Astrocyte (in vitro differentiated cells and primary cell): ENCODE measurements around the gene MAVS. TPM values are rescaled to one million over a fixed set of nuclear protein-coding genes. Genes with fewer than 3 reads are reported as not detected.

Experiments used
- DNase-seq: peaks from one replicate; pipeline ENCODE4 v3.0.0-alpha.2; 2010; ENCODE audit warnings: low read depth
- FAIRE-seq: peaks from 2 replicates; lab custom pipeline; 2011; peaks lifted over from hg19 to GRCh38; lab: Jason Lieb, UNC
- H2AFZ ChIP-seq: 2 replicates; pipeline ENCODE4 v1.6.0; 2012; ENCODE audit warnings: low read depth, low read length, inconsistent platforms
- H3K27ac ChIP-seq: 2 replicates; pipeline ENCODE4 v1.5.1; 2011; ENCODE audit warnings: low read depth, low read length, inconsistent platforms
- H3K27me3 ChIP-seq: 2 replicates; pipeline ENCODE4 v1.6.0; 2011; ENCODE audit warnings: low read length, inconsistent platforms; ENCODE audit not compliant: insufficient read depth
- H3K36me3 ChIP-seq: 2 replicates; pipeline ENCODE4 v1.5.1; 2011; ENCODE audit warnings: low read length, inconsistent platforms; ENCODE audit not compliant: insufficient read depth
- H3K4me1 ChIP-seq: 2 replicates; pipeline ENCODE4 v1.5.1; 2011; ENCODE audit warnings: low read length, inconsistent platforms; ENCODE audit not compliant: insufficient read depth
- H3K4me2 ChIP-seq: 2 replicates; pipeline ENCODE4 v1.6.0; 2012; ENCODE audit warnings: low read length, inconsistent platforms
- H3K4me3 ChIP-seq: 2 replicates; pipeline ENCODE4 v1.5.1; 2011; ENCODE audit warnings: low read depth, mild to moderate bottlenecking, low read length, inconsistent platforms; ENCODE audit not compliant: insufficient read depth
- H3K79me2 ChIP-seq: 2 replicates; pipeline ENCODE4 v1.6.0; 2012; ENCODE audit warnings: mild to moderate bottlenecking, low read length, inconsistent platforms; ENCODE audit not compliant: insufficient read depth
- H3K9ac ChIP-seq: 2 replicates; pipeline ENCODE4 v1.6.0; 2012; ENCODE audit warnings: mild to moderate bottlenecking, low read length, inconsistent platforms
- H3K9me3 ChIP-seq: 2 replicates; pipeline ENCODE4 v1.5.1; 2012; ENCODE audit warnings: low read depth, mild to moderate bottlenecking, low read length, inconsistent platforms; ENCODE audit not compliant: insufficient read depth
- H4K20me1 ChIP-seq: 2 replicates; pipeline ENCODE4 v1.6.0; 2012; ENCODE audit warnings: low read length, inconsistent platforms; ENCODE audit not compliant: insufficient read depth
- H3K27ac Mint-ChIP-seq: one replicate; pipeline ENCODE4 v1.8.0; 2021; ENCODE audit warnings: mild to moderate bottlenecking, mixed read lengths; ENCODE audit not compliant: unreplicated experiment
- H3K27me3 Mint-ChIP-seq: one replicate; pipeline ENCODE4 v1.8.0; 2021; ENCODE audit warnings: low read depth, mixed read lengths; ENCODE audit not compliant: unreplicated experiment
- H3K36me3 Mint-ChIP-seq: one replicate; pipeline ENCODE4 v1.8.0; 2021; ENCODE audit warnings: low read depth, mixed read lengths; ENCODE audit not compliant: unreplicated experiment
- H3K4me1 Mint-ChIP-seq: one replicate; pipeline ENCODE4 v1.8.0; 2021; ENCODE audit warnings: low read depth, mixed read lengths; ENCODE audit not compliant: unreplicated experiment
- H3K4me3 Mint-ChIP-seq: one replicate; pipeline ENCODE4 v1.8.0; 2021; ENCODE audit warnings: mild to moderate bottlenecking, moderate library complexity, mixed read lengths; ENCODE audit not compliant: unreplicated experiment
- H3K9me3 Mint-ChIP-seq: one replicate; pipeline ENCODE4 v1.8.0; 2021; ENCODE audit warnings: mild to moderate bottlenecking, mixed read lengths; ENCODE audit not compliant: unreplicated experiment
- EZH2 ChIP-seq: IDR thresholded peaks from 2 replicates; pipeline ENCODE4 v1.6.1; 2012; ENCODE audit warnings: mild to moderate bottlenecking, low read length, inconsistent platforms; ENCODE audit not compliant: insufficient read depth
- total RNA-seq: library from RNA; stranded (reverse); gene quantifications from 2 replicates; pipeline ENCODE4 v1.2.1, GENCODE V29; 2021
- TF ChIP-seq, protein P1 (sequence below): IDR thresholded peaks from 2 replicates; pipeline ENCODE4 v1.5.1; 2011; ENCODE audit warnings: low read depth, mild to moderate bottlenecking, inconsistent platforms, low read length, moderate library complexity; ENCODE audit not compliant: insufficient read depth

The MAVS gene
- total RNA-seq, 1 donor from 2014 or later = 42.1 TPM

DNA sequence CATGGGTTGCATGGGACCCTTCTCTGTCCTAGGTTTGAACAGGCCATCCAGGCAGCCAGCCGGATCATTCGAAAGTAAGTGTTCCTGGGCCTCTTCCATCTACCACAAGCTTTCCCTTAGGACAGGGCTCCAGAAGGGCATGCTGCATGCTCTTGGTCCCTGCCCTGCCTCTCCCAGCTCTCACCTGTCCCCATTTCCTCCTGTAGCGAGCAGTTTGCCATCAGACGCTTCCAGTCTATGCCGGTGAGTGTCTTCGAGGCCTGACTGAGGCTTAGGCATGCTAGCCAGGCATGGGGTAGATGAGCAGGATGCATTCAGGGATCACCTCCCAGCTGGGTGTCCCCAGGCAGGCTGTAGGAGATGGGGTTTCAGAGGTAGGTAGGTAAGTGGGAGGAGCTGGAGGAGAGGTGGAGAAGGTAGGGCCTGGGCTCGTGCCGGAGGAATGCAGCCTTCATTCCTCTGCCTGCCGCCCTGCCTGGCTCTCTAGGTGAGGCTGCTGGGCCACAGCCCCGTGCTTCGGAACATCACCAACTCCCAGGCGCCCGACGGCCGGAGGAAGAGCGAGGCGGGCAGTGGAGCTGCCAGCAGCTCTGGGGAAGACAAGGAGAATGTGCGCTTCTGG is 46.3 kb upstream of the MAVS start:
- no peak overlapping the region for H3K4me3 Mint-ChIP-seq
- no peaks in the 10 kb centered on the region for H3K27me3 Mint-ChIP-seq
- H3K9me3 Mint-ChIP-seq = no peaks in the 10 kb centered on the region
- Histone ChIP-seq H3K27ac (no peak overlapping the region), H3K4me2 (no peak overlapping the region), H3K4me1 (peaks cover 34% of the 10 kb centered on the region), H3K27me3 (no peaks in the 10 kb centered on the region), H3K4me3 (no peak overlapping the region), H3K79me2 (peaks cover 34% of the 10 kb centered on the region), H3K9me3 (no peaks in the 10 kb centered on the region), H3K9ac (no peak overlapping the region), H2AFZ (no peak overlapping the region), H4K20me1 (peaks cover 6% of the 10 kb centered on the region), H3K36me3 (peaks cover 17% of the 10 kb centered on the region)
- H3K27ac Mint-ChIP-seq = no peak overlapping the region
- peaks cover 23% of the 10 kb centered on the region for H3K36me3 Mint-ChIP-seq
- TF ChIP-seq EZH2 = no peak
- TF ChIP-seq, protein P1, sequence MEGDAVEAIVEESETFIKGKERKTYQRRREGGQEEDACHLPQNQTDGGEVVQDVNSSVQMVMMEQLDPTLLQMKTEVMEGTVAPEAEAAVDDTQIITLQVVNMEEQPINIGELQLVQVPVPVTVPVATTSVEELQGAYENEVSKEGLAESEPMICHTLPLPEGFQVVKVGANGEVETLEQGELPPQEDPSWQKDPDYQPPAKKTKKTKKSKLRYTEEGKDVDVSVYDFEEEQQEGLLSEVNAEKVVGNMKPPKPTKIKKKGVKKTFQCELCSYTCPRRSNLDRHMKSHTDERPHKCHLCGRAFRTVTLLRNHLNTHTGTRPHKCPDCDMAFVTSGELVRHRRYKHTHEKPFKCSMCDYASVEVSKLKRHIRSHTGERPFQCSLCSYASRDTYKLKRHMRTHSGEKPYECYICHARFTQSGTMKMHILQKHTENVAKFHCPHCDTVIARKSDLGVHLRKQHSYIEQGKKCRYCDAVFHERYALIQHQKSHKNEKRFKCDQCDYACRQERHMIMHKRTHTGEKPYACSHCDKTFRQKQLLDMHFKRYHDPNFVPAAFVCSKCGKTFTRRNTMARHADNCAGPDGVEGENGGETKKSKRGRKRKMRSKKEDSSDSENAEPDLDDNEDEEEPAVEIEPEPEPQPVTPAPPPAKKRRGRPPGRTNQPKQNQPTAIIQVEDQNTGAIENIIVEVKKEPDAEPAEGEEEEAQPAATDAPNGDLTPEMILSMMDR = no peak
- H3K4me1 Mint-ChIP-seq = peaks cover 11% of the 10 kb centered on the region
- no peak for DNase-seq
- no peak for FAIRE-seq

- Histone ChIP-seq H3K79me2 (peaks cover 34% of the 10 kb centered on the region), H4K20me1 (peaks cover 6% of the 10 kb centered on the region), H3K9me3 (no peaks in the 10 kb centered on the region), H3K27ac (no peak overlapping the region), H2AFZ (no peak overlapping the region), H3K36me3 (peaks cover 17% of the 10 kb centered on the region), H3K4me1 (peaks cover 39% of the 10 kb centered on the region), H3K4me3 (no peak overlapping the region), H3K9ac (no peak overlapping the region), H3K4me2 (no peak overlapping the region), H3K27me3 (no peaks in the 10 kb centered on the region)
- TF ChIP-seq EZH2 = no peak
- TF ChIP-seq, protein P1 = no peak
- H3K27me3 Mint-ChIP-seq = no peaks in the 10 kb centered on the region
- no peaks in the 10 kb centered on the region for H3K9me3 Mint-ChIP-seq
- no peak overlapping the region for H3K27ac Mint-ChIP-seq
- H3K4me1 Mint-ChIP-seq = peaks cover 16% of the 10 kb centered on the region
- FAIRE-seq (no peak), DNase-seq (no peak)
- H3K36me3 Mint-ChIP-seq = peaks cover 23% of the 10 kb centered on the region
- H3K4me3 Mint-ChIP-seq = no peak overlapping the region
Measured at GRCh38 chr20:3800878-3801260, 45.8 kb upstream of the MAVS start.

GRCh38 chr20:3801299-3801698 is 45.3 kb upstream of the MAVS start:
- Mint-ChIP-seq H3K27me3 (no peaks in the 10 kb centered on the region), H3K36me3 (peaks cover 23% of the 10 kb centered on the region), H3K27ac (no peak overlapping the region), H3K9me3 (no peaks in the 10 kb centered on the region), H3K4me1 (peaks cover 16% of the 10 kb centered on the region), H3K4me3 (no peak overlapping the region)
- FAIRE-seq = no peak
- no peak for DNase-seq
- Histone ChIP-seq H3K4me2 (no peak overlapping the region), H2AFZ (no peak overlapping the region), H3K27ac (no peak overlapping the region), H4K20me1 (peaks cover 6% of the 10 kb centered on the region), H3K36me3 (peaks cover 17% of the 10 kb centered on the region), H3K4me1 (peaks cover 44% of the 10 kb centered on the region), H3K9ac (no peak overlapping the region), H3K4me3 (no peak overlapping the region), H3K27me3 (no peaks in the 10 kb centered on the region), H3K79me2 (peaks cover 34% of the 10 kb centered on the region), H3K9me3 (no peaks in the 10 kb centered on the region)
- TF ChIP-seq, protein P1 = no peak
- no peak for TF ChIP-seq EZH2
